GM21515 (cell line): ENCODE results near the gene TBC1D2.

ENCODE experiments used
- ATAC-seq: cut with Tn5 transposase; IDR thresholded peaks from one replicate; pipeline ENCODE4 v1.9.1; 2021; ENCODE audit not compliant: unreplicated experiment

Gene TBC1D2

GRCh38 chr9:98242426-98242825, 13.0 kb downstream of the TBC1D2 start:
- no peak for ATAC-seq

DNA sequence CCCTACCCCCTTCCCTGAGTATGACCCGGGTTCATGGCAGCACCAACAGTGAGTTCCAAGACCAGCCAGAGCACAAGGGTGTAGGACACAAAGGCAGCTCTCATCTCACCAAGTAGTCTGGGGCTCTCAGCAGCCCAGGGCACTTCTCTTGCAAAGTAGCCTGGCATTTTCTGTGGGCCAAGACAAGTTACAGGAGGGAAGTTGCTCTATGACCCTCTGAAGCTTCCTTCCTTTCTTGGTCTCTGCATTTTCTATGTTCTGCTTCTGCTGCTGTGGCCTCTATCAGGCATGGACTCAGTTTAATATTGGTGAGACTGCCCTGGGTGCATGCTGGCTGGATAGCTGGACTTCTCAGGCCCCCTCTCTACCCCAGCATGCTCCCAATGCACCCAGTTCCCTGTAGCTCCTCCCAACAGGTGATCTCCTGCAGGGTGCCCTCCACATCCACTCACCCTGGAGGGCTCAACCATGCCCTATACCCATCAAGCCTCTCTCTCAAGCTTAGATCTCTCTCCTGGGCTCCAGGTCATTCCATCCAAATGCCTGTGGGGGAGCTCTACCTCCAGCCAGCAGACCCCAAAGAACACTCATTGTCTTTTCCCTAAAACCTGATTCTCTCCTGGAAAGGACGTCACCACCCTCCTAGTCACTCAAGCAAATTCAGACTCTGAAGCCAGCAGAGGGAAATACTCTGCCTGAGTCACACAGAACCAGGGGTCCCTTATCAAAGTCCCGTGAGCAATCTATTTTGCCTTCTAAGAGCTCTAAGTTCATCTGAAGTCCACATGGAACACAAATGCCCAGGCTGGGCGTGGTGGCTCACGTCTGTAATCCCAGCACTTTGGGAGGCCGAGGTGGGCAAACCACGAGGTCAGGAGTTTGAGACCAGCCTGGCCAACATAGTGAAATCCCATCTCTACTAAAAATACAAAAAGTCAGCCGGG, 13.8 kb downstream of the TBC1D2 start:
- no peak for ATAC-seq

DNA sequence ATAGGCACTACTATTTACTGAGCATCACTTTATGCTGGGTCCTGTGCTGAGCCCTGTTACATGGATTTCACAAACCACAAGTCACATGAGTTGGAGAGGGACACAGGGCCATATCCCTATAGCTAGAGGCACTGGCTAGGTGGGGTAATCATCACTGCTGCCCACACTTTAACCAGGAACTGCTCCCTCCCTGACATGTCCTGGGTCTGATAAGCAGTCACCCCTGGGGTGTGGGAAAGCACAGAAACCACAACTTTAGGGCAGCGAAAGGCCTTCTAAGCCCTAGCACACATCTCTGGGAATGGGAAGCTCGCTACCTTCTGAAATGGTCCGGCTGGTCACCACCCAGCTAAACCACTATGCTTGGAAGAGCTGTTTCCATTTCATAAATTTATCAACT, 15.0 kb downstream of the TBC1D2 start:
- no peak for ATAC-seq

DNA sequence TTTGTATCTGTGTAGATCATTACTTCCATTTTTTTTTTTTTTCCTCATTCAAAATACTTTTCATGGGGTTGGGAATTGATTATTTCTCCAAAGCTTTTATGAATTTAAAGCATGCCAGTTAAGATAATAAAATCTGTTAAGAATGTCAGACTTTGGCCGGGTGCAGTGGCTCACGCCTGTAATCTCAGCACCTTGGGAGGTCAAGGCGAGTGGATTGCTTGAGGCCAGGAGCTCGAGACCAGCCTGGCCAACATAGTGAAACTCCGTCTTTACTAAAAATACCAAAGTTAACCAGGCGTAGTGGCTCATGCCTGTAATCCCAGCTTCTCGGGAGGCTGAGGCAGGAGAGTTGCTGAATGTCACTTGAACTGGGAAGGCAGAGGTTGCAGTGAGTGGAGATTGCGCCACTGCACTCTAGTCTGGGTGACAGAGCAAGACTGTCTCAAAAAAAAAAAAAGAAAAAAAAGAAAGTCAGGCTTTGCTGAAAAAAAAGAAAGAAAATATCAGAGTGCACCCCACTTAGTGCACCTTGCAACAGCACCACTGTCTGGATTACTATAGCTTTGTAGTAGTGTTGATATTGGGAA, 18.5 kb downstream of the TBC1D2 start:
- no peak for ATAC-seq

- no peak for ATAC-seq
Observed at GRCh38 chr9:98235126-98235525, 20.3 kb downstream of the TBC1D2 start.

GRCh38 chr9:98234245-98234825, 21.1 kb downstream of the TBC1D2 start:
- no peak for ATAC-seq

DNA sequence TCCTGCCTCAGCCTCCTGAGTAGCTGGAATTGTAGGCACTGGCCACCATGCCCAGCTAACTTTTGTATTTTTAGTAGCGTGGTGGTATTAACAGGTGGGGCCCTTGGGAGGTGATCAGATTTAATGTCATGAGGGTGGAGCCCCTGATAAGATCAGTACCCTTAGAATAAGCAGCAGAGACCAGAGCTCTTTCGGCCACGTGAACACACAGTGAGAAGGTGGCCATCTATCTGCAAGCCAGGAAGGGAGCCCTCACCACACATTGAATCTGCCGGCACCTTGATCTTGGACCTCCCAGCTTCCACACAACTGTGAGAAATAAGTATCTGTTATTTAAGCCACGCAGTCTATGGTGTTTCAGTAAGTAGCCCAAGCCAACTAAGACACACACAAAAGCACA, 22.5 kb downstream of the TBC1D2 start:
- ATAC-seq, result no peak

DNA sequence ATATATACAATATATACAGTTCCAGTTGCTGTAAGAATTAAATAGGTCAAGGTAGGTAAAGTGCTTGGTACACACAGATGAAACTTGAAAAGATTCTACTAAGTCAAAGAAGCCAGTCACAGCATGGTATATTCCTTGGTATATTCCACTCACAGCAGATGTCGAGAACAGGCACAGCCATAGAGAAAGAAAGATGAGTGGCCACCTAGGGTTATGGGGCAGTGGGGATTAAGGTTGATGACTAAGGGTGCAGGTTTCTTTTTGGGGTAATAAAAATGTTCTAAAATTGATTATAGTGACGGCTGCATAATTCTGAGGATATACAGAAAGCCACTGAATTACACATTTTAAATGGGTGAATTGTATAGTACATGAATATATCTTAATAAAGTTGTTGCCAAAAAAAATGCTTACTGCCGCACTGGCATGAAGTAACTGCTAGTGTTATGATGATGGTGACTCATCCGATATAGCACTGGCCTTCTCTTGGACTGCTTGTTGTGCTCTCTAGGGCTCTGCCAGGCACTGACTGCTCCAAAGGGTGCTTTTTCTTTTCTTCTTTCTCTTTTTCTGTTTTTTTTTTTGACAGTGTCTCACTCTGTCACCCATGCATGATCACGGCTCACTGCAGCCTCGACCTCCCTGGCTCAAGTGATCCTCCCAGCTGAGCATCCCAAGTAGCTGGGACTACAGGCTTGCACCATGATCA, 23.5 kb downstream of the TBC1D2 start:
- ATAC-seq, result no peak

GRCh38 chr9:98230789-98231188, 24.7 kb downstream of the TBC1D2 start:
- no peak for ATAC-seq

DNA sequence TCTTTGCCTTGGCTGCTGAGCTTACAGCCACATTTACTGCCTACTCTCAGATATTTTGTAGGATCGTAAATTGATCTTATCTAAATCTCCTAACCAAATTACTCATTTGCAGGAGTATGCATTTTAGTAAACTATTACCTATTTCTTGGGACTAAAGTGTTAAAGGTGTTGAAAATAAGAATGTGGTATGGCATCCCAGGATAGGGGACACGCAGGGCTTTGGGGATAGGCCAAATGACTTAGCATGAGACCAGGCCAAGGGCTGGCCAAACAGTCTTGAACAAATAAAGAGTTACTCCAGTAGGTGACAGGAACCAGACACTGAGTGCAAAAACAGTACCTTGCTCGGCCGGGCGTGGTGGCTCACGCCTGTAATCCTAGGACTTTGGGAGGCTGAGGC, 25.1 kb downstream of the TBC1D2 start:
- ATAC-seq, result no peak

- no peak for ATAC-seq
Observed at GRCh38 chr9:98229620-98230019, 25.8 kb downstream of the TBC1D2 start.

DNA sequence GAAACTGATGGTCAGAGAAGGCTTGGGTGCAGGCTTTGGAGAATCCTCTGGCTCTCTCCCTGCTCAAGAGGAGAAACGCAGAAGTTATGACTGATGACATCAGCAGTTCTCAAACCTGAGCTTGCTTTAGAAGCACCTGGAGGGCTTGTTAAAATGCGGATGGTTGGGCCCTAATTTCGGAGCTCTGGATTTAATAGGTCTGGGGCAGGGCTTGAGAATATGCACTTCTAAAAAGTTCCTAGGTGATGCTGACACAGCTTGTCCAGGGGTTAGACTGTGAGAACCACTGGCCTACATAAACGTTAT, 26.4 kb downstream of the TBC1D2 start:
- ATAC-seq, result no peak

DNA sequence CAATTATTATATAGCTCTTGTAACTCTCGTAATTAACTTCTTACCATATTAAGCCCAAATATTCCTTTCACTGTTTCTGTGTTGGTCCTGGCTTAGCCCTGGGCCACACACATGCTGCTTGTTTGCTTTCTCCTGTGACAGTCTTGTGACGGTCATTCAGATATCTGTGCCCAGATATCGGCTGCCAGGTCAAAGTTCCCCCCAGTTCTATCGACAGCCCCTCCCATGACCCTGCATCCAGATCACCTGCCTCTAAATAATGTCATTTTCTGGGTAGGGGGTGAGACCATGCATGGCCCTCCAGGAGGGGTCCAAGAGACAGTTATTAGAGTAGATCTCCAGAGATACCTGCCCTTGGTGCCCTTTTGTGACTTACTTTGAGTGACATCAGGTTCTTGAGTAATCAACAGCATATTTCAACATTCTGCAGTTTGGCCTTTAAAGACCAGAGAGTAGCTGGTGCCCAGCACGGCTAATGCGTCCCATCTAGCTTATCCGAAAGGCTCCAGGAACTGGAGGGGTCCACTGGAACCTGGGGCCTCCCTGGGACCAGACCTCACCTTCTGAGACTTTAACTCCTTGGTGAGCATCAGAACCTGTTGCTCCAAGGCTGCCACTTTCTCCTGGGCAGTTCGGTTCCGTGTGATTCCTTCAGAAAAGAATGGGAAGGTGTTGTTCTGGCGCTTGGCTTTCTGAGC, 26.9 kb downstream of the TBC1D2 start:
- ATAC-seq, result no peak

GRCh38 chr9:98227883-98228282, 27.6 kb downstream of the TBC1D2 start:
- ATAC-seq, result no peak

DNA sequence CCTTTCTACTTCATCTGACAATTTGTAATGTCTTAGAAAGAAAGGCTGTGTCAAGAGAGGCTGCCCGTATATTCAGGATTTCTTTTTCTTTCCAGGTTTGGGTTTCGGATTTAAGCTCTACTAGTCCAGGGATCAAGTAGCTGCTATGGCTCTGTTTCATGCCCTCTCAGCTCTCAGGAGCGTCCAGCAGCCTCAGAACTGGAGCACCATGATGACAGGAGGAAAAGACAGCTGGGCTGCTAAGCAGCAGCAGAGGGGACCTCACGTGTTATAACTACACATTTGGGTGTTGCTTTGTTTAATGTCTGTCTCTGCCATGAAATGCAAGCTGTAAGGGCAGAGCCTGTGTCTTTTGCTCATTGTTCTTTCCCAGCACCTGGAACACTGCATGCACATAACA, 28.5 kb downstream of the TBC1D2 start:
- ATAC-seq, result no peak

DNA sequence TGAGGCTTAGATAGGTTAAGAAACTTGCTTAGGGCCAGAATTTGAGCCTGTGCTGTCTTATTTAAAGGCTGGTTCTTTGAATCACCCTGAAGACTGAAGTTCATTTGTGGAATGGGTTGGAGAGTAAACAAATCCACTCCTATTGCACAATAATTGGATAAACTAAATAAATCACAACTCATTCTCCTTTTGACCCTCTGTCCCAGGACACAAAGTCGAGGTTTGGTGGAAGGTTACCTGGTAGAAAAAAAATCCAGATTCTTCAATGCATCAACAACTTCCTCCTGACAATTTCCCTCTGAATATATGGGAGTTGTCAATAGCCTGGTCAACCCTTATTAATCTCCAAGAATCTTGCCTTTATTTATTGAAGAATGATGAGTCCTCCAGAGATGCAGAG, 28.9 kb downstream of the TBC1D2 start:
- no peak for ATAC-seq

DNA sequence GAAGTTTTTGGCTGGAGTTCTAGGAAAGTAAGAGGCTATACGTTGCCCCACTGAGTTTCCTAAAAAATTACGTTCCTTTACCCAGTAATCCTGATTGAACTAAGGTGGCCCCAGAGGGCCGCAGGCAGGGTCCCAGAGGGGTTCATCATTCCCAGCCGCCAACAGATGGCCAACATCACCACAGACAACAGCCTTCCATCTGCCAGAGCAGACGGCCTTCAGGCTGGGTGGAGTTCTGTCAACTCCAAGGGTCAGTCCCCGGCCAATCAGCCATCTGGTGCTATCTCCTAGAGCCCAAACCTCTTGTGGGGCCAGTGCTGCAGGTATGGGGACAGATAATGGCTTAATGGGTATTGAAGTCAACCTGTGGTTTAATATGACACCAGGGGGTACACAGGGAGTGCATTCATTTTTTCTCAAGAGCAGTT, 30.4 kb downstream of the TBC1D2 start:
- no peak for ATAC-seq

GRCh38 chr9:98222885-98223691, 32.4 kb downstream of the TBC1D2 start:
- no peak for ATAC-seq

GRCh38 chr9:98220911-98221310, 34.5 kb downstream of the TBC1D2 start:
- no peak for ATAC-seq

DNA sequence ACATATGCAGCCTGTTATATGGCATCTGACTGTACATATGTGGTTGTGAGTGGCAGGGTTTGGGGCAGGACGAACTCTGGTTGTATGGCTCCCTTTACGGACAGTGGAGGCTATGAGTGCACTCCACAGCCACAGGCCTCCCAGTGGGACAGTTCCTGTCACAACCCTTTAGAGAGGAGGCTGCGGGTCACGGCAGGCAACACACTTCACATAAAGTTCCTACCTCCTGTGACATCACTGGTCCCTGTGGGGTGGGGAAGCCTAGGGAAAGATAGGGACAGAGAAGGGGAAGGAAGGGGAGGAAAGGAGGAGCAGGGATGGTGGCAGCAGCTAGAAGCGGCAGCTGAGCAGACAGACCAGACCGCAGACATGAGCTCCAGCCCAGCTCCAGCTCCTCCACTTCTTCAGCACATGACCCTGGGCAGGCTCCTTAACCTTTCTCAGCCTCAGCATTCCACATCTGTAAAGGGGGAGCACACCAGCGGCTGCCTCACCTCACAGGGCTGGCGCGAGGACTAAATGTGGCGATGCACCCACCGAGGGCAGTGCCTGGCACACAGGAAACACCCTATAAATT, 35.6 kb downstream of the TBC1D2 start:
- no peak for ATAC-seq
